GM23248 (cell line): ENCODE results near the gene MFAP3L. TPM values are rescaled to one million over a fixed set of nuclear protein-coding genes. Genes with fewer than 3 reads are reported as not detected.
A peak's percentile ranks its signal among the peaks of the same experiment; 100 is the strongest.

Experiments
- DNase-seq: peaks from one replicate; pipeline ENCODE4 v3.0.0-alpha.2; 2015
- H2AFZ ChIP-seq: fragments of 200-600 bp; sonication (generic); 2 replicates; pipeline ENCODE4 v1.6.1; 2016; ENCODE audit warnings: antibody characterized with exemption
- H3F3A ChIP-seq: fragments of 200-600 bp; sonication (generic); 2 replicates; pipeline ENCODE4 v1.6.1; 2016; ENCODE audit warnings: mild to moderate bottlenecking, antibody characterized with exemption, mixed run types; ENCODE audit not compliant: insufficient read depth
- H3K27ac ChIP-seq: fragments of 200-600 bp; sonication (generic); 2 replicates; pipeline ENCODE4 v1.5.1; 2016; ENCODE audit warnings: mild to moderate bottlenecking
- H3K27me3 ChIP-seq: fragments of 200-600 bp; sonication (generic); replicated peaks from 2 replicates; pipeline ENCODE4 v1.6.1; 2016; ENCODE audit warnings: mild to moderate bottlenecking; ENCODE audit not compliant: insufficient read depth
- H3K36me3 ChIP-seq: fragments of 200-600 bp; sonication (generic); 2 replicates; pipeline ENCODE4 v1.6.1; 2016; ENCODE audit warnings: low read depth, mild to moderate bottlenecking
- H3K4me1 ChIP-seq: fragments of 200-600 bp; sonication (generic); 2 replicates; pipeline ENCODE4 v1.6.1; 2016; ENCODE audit warnings: mild to moderate bottlenecking; ENCODE audit not compliant: insufficient read depth
- H3K4me2 ChIP-seq: fragments of 200-600 bp; sonication (generic); one replicate; pipeline ENCODE4 v1.6.1; 2016; ENCODE audit warnings: mild to moderate bottlenecking; ENCODE audit not compliant: unreplicated experiment
- H3K4me3 ChIP-seq: fragments of 200-600 bp; sonication (generic); 2 replicates; pipeline ENCODE4 v1.5.1; 2016; ENCODE audit warnings: mild to moderate bottlenecking
- H3K79me2 ChIP-seq: fragments of 200-600 bp; sonication (generic); 2 replicates; pipeline ENCODE4 v1.6.1; 2016; ENCODE audit warnings: mild to moderate bottlenecking; ENCODE audit not compliant: insufficient read depth
- H3K9ac ChIP-seq: fragments of 200-600 bp; sonication (generic); 2 replicates; pipeline ENCODE4 v1.6.1; 2016; ENCODE audit warnings: mild to moderate bottlenecking
- H3K9me2 ChIP-seq: fragments of 200-600 bp; sonication (generic); 2 replicates; pipeline ENCODE4 v1.6.1; 2016; ENCODE audit warnings: mixed run types, mild to moderate bottlenecking, moderate library complexity; ENCODE audit not compliant: insufficient read depth
- H3K9me3 ChIP-seq: fragments of 200-600 bp; sonication (generic); one replicate; pipeline ENCODE4 v1.6.1; 2017; ENCODE audit warnings: low read depth
- H4K20me1 ChIP-seq: fragments of 200-600 bp; sonication (generic); 2 replicates; pipeline ENCODE4 v1.6.0; 2016; ENCODE audit not compliant: insufficient read depth
- EZH2 ChIP-seq: fragments of 200-600 bp; sonication (generic); IDR thresholded peaks from 2 replicates; pipeline ENCODE4 v1.6.1; 2018; ENCODE audit warnings: antibody characterized with exemption, mild to moderate bottlenecking; ENCODE audit not compliant: insufficient read depth, poor library complexity, severe bottlenecking
- EZH2phosphoT487 ChIP-seq: fragments of 200-600 bp; sonication (generic); IDR thresholded peaks from 2 replicates; pipeline ENCODE4 v1.6.1; 2018; ENCODE audit warnings: antibody characterized with exemption, moderate library complexity, mild to moderate bottlenecking, low read depth; ENCODE audit not compliant: insufficient read depth
- WGBS, 2 experiments: methylation state at CpG; one replicate each; pipeline ENCODE4 v1.1.6; 2015 to 2017; ENCODE audit warnings: low lambda C conversion rate in 2 of 2, low coverage in 1 of 2; ENCODE audit errors: missing lambda C conversion rate in 2 of 2; 5-methylcytosine and 5-hydroxymethylcytosine counted together
- in situ Hi-C: fragments of 300-500 bp; cut with MboI; formaldehyde crosslinking; loops from 2 replicates; pipeline ENCODE4 v1.15.0; 2020
- polyA plus RNA-seq: library from polyadenylated mRNA; unstranded; fragments of >200 nt; fragmentation: Nextera tagmentation; extraction: Ambion mirVana; gene quantifications from 2 replicates; pipeline ENCODE4 v1.2.1, GENCODE V29; 2016
- total RNA-seq: library from RNA; depleted of rRNA; stranded (reverse); fragments of >200 nt; shearing (Covaris generic); gene quantifications from 2 replicates; pipeline ENCODE4 v1.2.3, GENCODE V29; 2014

MFAP3L gene
- total and polyA plus RNA-seq, 2 experiments from 2014 or later = 6.4 to 20.8 TPM

- H3K9ac ChIP-seq = no peak overlapping the region
- no peaks in the 10 kb centered on the region for H3F3A ChIP-seq
- no peaks in the 10 kb centered on the region for H3K79me2 ChIP-seq
- no peak overlapping the region for H3K27ac ChIP-seq
- TF ChIP-seq EZH2 (no peak), EZH2phosphoT487 (no peak)
- H3K9me2 ChIP-seq = no peaks in the 10 kb centered on the region
- H4K20me1 ChIP-seq = no peaks in the 10 kb centered on the region
- H3K4me2 ChIP-seq = no peak overlapping the region
- DNase-seq = no peak
- 57 to 59% methylated on average over 10 of the region's 10 CpGs for WGBS, 2 experiments
- H3K27me3 ChIP-seq = no peaks in the 10 kb centered on the region
- no peaks in the 10 kb centered on the region for H3K9me3 ChIP-seq
- H2AFZ ChIP-seq = no peak overlapping the region
- no peaks in the 10 kb centered on the region for H3K36me3 ChIP-seq
- in situ Hi-C loops = no loop called here
- no peak overlapping the region for H3K4me3 ChIP-seq
- H3K4me1 ChIP-seq = no peaks in the 10 kb centered on the region
Observed at GRCh38 chr4:169996379-169997240, 29.6 kb downstream of the MFAP3L start.

GRCh38 chr4:169993531-169993930, 32.7 kb downstream of the MFAP3L start:
- no peak overlapping the region for H3K4me2 ChIP-seq
- no peaks in the 10 kb centered on the region for H3K9me2 ChIP-seq
- no peaks in the 10 kb centered on the region for H3K79me2 ChIP-seq
- 67 to 68% methylated on average over 9 of the region's 9 CpGs for WGBS, 2 experiments
- DNase-seq = no peak
- H3K4me3 ChIP-seq = no peak overlapping the region
- TF ChIP-seq EZH2phosphoT487 = no peak
- no peak for TF ChIP-seq EZH2
- no peaks in the 10 kb centered on the region for H3K36me3 ChIP-seq
- no peaks in the 10 kb centered on the region for H3K27me3 ChIP-seq
- no peak overlapping the region for H3K9ac ChIP-seq
- no peak overlapping the region for H2AFZ ChIP-seq
- no peak overlapping the region for H3K27ac ChIP-seq
- H3F3A ChIP-seq = no peaks in the 10 kb centered on the region
- H4K20me1 ChIP-seq = no peaks in the 10 kb centered on the region
- H3K4me1 ChIP-seq = peaks cover 1% of the 10 kb centered on the region; the same call in 1 of the 2 replicates
- H3K9me3 ChIP-seq = no peaks in the 10 kb centered on the region
- in situ Hi-C loops = no loop called here

DNA sequence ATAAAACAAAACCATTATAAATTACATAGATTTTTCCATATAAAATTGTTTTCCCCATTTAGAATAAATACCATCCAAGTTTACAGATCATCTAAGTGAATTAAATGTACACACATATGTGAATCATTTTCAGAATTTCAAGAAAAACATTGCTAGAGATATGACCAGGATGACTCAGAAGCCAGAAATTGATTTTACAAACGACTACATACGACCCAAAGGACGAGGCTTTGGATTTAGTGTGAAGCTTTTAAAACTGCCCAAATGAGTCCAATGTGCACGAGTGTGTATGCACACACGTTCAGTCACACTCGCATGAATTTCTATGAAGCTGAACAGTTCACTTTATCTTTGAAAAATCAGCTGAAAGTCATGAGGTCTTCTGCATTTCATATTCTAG, 37.9 kb downstream of the MFAP3L start:
- no peaks in the 10 kb centered on the region for H4K20me1 ChIP-seq
- H3K79me2 ChIP-seq = no peaks in the 10 kb centered on the region
- peaks cover 8% of the 10 kb centered on the region; the same call in 1 of the 2 replicates for H3K4me1 ChIP-seq
- H3K4me2 ChIP-seq = no peak overlapping the region
- peak; percentile 36 for DNase-seq
- in situ Hi-C loops = no loop called here
- H3F3A ChIP-seq = no peaks in the 10 kb centered on the region
- H3K27me3 ChIP-seq = no peaks in the 10 kb centered on the region
- H3K27ac ChIP-seq = no peak overlapping the region
- H2AFZ ChIP-seq = no peak overlapping the region
- no peak for TF ChIP-seq EZH2phosphoT487
- TF ChIP-seq EZH2 = no peak
- H3K4me3 ChIP-seq = no peak overlapping the region
- WGBS, 2 experiments = 60 to 66% methylated on average over 6 of the region's 6 CpGs
- no peaks in the 10 kb centered on the region for H3K9me3 ChIP-seq
- H3K36me3 ChIP-seq = no peaks in the 10 kb centered on the region
- H3K9me2 ChIP-seq = no peaks in the 10 kb centered on the region
- H3K9ac ChIP-seq = no peak overlapping the region

- no peak overlapping the region for H3K4me3 ChIP-seq
Observed at GRCh38 chr4:169987327-169988228, 38.6 kb downstream of the MFAP3L start.

More at GRCh38 chr4:169987327-169988228, 38.6 kb downstream of the MFAP3L start:
- DNase-seq = no peak
- no peaks in the 10 kb centered on the region for H3K36me3 ChIP-seq
- no peak for TF ChIP-seq EZH2phosphoT487
- no peak for TF ChIP-seq EZH2
- WGBS, 2 experiments = 55 to 62% methylated on average over 6 of the region's 6 CpGs
- H3K9ac ChIP-seq = no peak overlapping the region
- no peaks in the 10 kb centered on the region for H3K79me2 ChIP-seq
- H3K27ac ChIP-seq = no peak overlapping the region
- no peaks in the 10 kb centered on the region for H3K9me2 ChIP-seq
- H2AFZ ChIP-seq = no peak overlapping the region
- no peaks in the 10 kb centered on the region for H3K9me3 ChIP-seq
- H4K20me1 ChIP-seq = no peaks in the 10 kb centered on the region
- no peaks in the 10 kb centered on the region for H3F3A ChIP-seq
- H3K4me1 ChIP-seq = peaks cover 8% of the 10 kb centered on the region; the same call in 1 of the 2 replicates
- in situ Hi-C loops = no loop called here
- no peak overlapping the region for H3K4me2 ChIP-seq
- H3K27me3 ChIP-seq = no peaks in the 10 kb centered on the region
